Measurements from ENCODE around the gene COQ10B.

Gene COQ10B

DNA sequence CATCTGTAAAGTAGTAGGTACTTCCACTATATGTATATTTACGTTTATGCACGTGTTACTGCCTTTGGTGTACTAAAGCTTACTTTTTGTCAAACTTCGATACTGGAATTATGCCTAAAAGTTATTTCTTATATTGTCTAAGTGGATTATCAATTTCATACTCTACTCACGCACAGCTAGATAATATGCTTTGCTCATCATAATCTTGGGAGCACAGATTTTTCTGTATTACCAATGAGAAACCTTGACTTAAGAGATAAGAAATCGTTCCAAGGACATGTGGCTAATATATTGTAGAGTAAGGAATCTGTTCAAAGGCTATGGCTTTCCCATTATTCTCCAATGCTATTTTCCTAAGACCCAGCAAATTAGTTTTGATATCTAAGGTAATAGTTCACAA, 53.3 kb downstream of the COQ10B start:
- TF ChIP-seq, protein P1, sequence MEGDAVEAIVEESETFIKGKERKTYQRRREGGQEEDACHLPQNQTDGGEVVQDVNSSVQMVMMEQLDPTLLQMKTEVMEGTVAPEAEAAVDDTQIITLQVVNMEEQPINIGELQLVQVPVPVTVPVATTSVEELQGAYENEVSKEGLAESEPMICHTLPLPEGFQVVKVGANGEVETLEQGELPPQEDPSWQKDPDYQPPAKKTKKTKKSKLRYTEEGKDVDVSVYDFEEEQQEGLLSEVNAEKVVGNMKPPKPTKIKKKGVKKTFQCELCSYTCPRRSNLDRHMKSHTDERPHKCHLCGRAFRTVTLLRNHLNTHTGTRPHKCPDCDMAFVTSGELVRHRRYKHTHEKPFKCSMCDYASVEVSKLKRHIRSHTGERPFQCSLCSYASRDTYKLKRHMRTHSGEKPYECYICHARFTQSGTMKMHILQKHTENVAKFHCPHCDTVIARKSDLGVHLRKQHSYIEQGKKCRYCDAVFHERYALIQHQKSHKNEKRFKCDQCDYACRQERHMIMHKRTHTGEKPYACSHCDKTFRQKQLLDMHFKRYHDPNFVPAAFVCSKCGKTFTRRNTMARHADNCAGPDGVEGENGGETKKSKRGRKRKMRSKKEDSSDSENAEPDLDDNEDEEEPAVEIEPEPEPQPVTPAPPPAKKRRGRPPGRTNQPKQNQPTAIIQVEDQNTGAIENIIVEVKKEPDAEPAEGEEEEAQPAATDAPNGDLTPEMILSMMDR (IDR thresholded peaks at IDR 0.05; ENCODE audit: low read depth, low read length) = no peak

DNA sequence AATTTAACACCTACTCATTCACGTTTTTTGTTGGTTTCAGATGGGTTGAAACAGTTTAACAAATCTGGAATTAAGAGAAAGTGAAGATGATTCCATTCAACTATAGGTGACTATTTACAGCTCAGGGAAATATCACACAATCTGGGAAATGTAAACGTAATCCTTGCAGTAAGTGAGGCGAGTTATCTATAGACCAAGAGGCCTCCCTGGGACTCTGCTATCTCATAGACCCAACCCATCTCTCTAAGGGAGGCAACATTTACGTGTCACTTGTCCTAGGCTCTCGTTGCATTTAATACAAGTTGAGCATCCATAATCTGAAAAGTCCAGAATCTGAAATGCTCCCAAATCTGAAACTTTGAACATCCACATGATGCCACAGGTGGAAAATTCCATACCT, 60.6 kb downstream of the COQ10B start:
- in situ Hi-C loops (cut with HindIII; ENCODE audit: low sequenced_read_pairs) = no loop called here
- TF ChIP-seq, protein P1 (IDR thresholded peaks at IDR 0.05; ENCODE audit: low read depth, low read length) = no peak
- no peak for DNase-seq (ENCODE audit: low read depth, low spot score)
- H3K4me3 ChIP-seq (ENCODE audit: low read depth, low read length) = no peak overlapping the region

More for the DNA sequence above, 53.3 kb downstream of the COQ10B start:
- no peak for DNase-seq (ENCODE audit: low read depth, low spot score)
- H3K4me3 ChIP-seq (ENCODE audit: low read depth, low read length) = no peak overlapping the region
- in situ Hi-C loops (cut with HindIII; ENCODE audit: low sequenced_read_pairs) = no loop called here

DNA sequence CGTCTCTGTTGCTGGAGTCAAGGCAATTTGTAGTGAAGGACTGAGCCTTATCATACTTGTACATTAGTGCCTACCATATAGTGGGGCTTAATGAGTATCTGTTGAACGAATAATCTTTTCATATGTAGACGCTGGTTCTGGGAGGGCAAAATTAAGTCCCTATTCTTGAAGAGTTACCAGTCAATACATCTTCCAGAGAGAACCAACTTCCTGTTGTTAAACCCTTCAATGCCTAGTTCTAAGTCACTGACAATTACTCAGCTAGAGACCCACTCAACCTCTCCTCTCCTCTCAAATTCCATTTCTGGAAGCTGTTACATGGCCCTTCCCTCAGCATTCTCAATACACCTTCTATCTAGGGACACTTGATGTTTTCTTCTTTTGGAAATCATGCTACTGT, 61.4 kb downstream of the COQ10B start:
- TF ChIP-seq, protein P1 (IDR thresholded peaks at IDR 0.05; ENCODE audit: low read depth, low read length) = no peak
- no peak overlapping the region for H3K4me3 ChIP-seq (ENCODE audit: low read depth, low read length)
- no peak for DNase-seq (ENCODE audit: low read depth, low spot score)
- in situ Hi-C loops (cut with HindIII; ENCODE audit: low sequenced_read_pairs) = no loop called here

DNA sequence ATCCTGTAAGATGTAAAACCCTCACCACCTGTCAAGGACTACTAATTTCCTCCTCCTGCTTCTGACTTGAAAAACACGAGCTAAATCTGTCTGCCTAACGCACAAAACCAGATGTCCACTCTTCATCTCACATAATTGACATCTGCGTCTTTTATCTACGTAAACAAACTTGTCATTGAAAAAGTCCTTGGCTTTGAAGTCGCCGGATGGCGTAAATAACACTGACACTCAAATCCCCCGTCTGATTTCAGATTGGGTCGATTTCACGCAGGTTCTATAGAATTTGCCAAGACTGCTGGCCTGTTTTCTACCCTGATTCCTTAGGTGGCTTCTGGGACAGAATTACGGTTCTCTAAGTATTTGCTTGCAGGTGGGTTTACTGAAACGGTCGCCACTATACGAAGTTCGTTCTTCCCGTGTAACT, 62.0 kb downstream of the COQ10B start:
- DNase-seq (ENCODE audit: low read depth, low spot score) = peak; percentile 30
- TF ChIP-seq, protein P1 (IDR thresholded peaks at IDR 0.05; ENCODE audit: low read depth, low read length) = no peak
- in situ Hi-C loops (cut with HindIII; ENCODE audit: low sequenced_read_pairs) = no loop called here
- peak overlapping the region; percentile 92 for H3K4me3 ChIP-seq (ENCODE audit: low read depth, low read length)

DNA sequence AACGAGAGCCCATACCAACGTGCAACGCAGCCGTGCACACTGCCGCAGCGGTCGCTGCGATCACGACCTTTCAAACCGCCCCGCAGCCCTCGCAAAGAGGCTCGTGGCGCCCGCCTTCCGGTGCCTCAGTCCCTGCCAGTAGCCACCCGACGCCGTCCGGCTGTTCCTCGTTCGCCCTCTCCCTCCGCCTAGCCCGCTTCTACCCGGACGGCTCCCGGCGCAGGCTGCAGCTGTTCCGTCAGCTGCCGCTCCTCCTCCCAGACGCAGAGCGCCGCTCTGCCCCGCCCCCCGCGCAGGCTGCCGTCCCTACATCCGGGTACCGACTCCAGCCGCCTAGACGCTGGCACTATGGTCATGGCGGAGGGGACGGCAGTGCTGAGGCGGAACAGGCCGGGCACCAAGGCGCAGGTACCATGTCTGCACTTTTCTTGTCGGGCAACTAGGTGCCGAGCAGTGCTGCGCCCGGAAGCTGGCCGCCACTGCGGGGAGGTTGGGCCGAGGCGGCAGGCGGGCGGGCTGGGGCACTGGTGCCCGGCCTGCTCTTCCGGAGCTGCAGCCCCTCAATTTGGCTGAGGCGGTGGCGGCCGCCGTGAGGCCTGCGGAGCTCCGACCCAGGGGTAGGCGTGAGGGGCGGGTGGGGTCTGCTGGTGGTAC, 62.5 kb downstream of the COQ10B start, which contains the start of gene MOB4:
Gene MOB4, plus strand, starts transcription at position 328 of the 654 bp plus-strand sequence. Its CDS starts 21 bp downstream, at position 349.
- in situ Hi-C loops (cut with HindIII; ENCODE audit: low sequenced_read_pairs) = no loop called here
- peak; percentile 96 for DNase-seq (ENCODE audit: low read depth, low spot score)
- peak within 1 kb of the TSS; percentile 92 for H3K4me3 ChIP-seq (ENCODE audit: low read depth, low read length)
- TF ChIP-seq, protein P1 (IDR thresholded peaks at IDR 0.05; ENCODE audit: low read depth, low read length) = no peak

DNA sequence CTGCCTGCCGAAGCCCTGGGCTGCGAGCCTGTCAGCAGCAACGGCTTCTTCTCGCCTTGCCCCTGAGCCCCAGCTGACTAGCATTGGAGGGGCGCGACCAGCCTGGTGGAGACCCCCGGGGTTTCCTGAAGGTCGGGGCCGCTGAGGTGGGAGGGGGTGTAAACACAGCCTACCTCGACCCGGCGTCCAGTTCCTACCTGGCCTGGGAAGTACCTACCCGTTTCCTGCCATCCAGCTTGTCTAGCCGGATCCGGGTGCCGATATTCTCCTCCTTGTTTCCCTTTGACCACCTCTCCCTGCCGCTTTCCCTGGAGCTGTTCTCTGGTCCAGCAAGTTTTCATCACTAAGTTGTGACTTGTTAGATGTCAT, 63.0 kb downstream of the COQ10B start:
- H3K4me3 ChIP-seq (ENCODE audit: low read depth, low read length) = peak overlapping the region; percentile 92
- TF ChIP-seq, protein P1 (IDR thresholded peaks at IDR 0.05; ENCODE audit: low read depth, low read length) = no peak
- DNase-seq (ENCODE audit: low read depth, low spot score) = peak; percentile 26
- in situ Hi-C loops (cut with HindIII; ENCODE audit: low sequenced_read_pairs) = no loop called here

All from astrocyte of the spinal cord (primary cell).